KMS-11 (cell line): ENCODE measurements around the gene SYCE3.

Experiments
- H2AFZ ChIP-seq: fragments of 200-600 bp; sonication (generic); 2 replicates; pipeline ENCODE4 v1.6.1; 2016; ENCODE audit warnings: antibody characterized with exemption, mixed run types, low read depth
- H3K27ac ChIP-seq: fragments of 200-600 bp; sonication (generic); 2 replicates; pipeline ENCODE4 v1.6.1; 2016; ENCODE audit warnings: mild to moderate bottlenecking, mixed run types
- H3K27me3 ChIP-seq: fragments of 200-600 bp; sonication (generic); 2 replicates; pipeline ENCODE4 v1.6.1; 2017; ENCODE audit warnings: mild to moderate bottlenecking, low read depth, mixed run types, moderate library complexity; ENCODE audit not compliant: insufficient read depth
- H3K36me3 ChIP-seq: fragments of 200-600 bp; sonication (generic); 2 replicates; pipeline ENCODE4 v1.6.1; 2017; ENCODE audit warnings: mild to moderate bottlenecking, mixed run types; ENCODE audit not compliant: insufficient read depth
- H3K4me1 ChIP-seq: fragments of 200-600 bp; sonication (generic); 2 replicates; pipeline ENCODE4 v1.6.1; 2016; ENCODE audit warnings: mild to moderate bottlenecking, low read depth, mixed run types; ENCODE audit not compliant: poor library complexity, severe bottlenecking
- H3K4me2 ChIP-seq: fragments of 200-600 bp; sonication (generic); 2 replicates; pipeline ENCODE4 v1.7.0; 2016; ENCODE audit warnings: mild to moderate bottlenecking, mixed run types
- H3K4me3 ChIP-seq: fragments of 200-600 bp; sonication (generic); IDR thresholded peaks from 2 replicates; pipeline ENCODE4 v1.6.1; 2017; ENCODE audit warnings: low read depth, low read length, mixed read lengths; ENCODE audit not compliant: insufficient read depth
- H3K79me2 ChIP-seq: fragments of 200-600 bp; sonication (generic); 2 replicates; pipeline ENCODE4 v1.6.1; 2016; ENCODE audit warnings: low read depth, mixed run types; ENCODE audit not compliant: insufficient read depth
- H3K9ac ChIP-seq: fragments of 200-600 bp; sonication (generic); 2 replicates; pipeline ENCODE4 v1.6.1; 2016; ENCODE audit warnings: mild to moderate bottlenecking, mixed run types
- H4K20me1 ChIP-seq: fragments of 200-600 bp; sonication (generic); 2 replicates; pipeline ENCODE4 v1.6.1; 2016; ENCODE audit warnings: mild to moderate bottlenecking, mixed run types; ENCODE audit not compliant: insufficient read depth
- TF ChIP-seq, protein P1 (sequence below): fragments of 200-600 bp; sonication (generic); conservative IDR thresholded peaks from 2 replicates; pipeline ENCODE4 v1.6.1; 2017; ENCODE audit warnings: low read depth, mild to moderate bottlenecking, antibody characterized with exemption, low read length, moderate library complexity, mixed read lengths

Gene SYCE3

DNA sequence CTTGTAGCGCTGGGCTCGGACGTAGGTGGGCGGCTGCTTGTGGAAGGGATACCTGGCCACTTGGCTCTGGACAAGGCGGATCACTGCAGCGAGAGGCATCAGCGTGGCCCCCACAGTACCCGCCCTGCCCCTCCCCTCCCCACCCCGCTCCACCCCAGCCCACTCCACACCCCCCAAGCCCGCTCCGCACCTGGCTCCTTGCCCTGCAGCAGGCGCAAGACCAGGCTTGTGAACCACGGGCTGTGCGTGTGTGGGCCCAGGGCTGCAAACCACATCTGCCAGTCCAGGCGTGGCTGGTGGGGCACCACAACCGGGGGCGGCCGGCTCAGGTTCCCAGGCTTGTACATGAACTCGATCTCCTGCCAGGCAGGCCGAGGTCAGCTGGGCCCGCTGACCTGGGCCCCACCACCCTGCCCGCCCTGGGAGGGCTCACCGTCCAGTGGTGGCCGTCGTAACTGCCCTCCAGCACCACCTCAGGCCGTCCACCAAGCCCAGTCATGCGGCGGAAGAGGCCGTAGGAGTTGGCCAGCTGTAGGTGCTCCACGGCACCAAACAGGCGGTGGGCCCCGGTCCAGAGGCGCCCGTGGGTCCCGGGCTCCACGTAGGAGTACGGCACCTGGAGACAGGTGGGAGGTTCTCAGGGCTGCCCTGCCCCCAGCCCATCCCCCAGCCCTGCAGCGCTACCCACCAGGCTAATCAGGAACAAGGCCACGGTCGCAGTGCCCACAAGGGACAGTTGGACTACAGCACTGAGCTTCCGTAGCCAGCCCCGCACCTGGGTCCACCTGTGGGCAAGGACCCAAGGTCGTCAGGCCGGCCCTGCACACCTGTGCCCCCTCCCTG is 58.1 kb downstream of the SYCE3 start:
- TF ChIP-seq, protein P1, sequence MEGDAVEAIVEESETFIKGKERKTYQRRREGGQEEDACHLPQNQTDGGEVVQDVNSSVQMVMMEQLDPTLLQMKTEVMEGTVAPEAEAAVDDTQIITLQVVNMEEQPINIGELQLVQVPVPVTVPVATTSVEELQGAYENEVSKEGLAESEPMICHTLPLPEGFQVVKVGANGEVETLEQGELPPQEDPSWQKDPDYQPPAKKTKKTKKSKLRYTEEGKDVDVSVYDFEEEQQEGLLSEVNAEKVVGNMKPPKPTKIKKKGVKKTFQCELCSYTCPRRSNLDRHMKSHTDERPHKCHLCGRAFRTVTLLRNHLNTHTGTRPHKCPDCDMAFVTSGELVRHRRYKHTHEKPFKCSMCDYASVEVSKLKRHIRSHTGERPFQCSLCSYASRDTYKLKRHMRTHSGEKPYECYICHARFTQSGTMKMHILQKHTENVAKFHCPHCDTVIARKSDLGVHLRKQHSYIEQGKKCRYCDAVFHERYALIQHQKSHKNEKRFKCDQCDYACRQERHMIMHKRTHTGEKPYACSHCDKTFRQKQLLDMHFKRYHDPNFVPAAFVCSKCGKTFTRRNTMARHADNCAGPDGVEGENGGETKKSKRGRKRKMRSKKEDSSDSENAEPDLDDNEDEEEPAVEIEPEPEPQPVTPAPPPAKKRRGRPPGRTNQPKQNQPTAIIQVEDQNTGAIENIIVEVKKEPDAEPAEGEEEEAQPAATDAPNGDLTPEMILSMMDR: no peak
- no peak overlapping the region for H3K27ac ChIP-seq
- H3K4me3 ChIP-seq: no peak overlapping the region
- peaks cover 21% of the 10 kb centered on the region for H3K79me2 ChIP-seq
- no peak overlapping the region for H3K4me2 ChIP-seq
- no peaks in the 10 kb centered on the region for H4K20me1 ChIP-seq
- H2AFZ ChIP-seq: no peak overlapping the region
- no peaks in the 10 kb centered on the region for H3K36me3 ChIP-seq
- H3K9ac ChIP-seq: no peak overlapping the region
- no peaks in the 10 kb centered on the region for H3K27me3 ChIP-seq
- peaks cover 6% of the 10 kb centered on the region for H3K4me1 ChIP-seq

DNA sequence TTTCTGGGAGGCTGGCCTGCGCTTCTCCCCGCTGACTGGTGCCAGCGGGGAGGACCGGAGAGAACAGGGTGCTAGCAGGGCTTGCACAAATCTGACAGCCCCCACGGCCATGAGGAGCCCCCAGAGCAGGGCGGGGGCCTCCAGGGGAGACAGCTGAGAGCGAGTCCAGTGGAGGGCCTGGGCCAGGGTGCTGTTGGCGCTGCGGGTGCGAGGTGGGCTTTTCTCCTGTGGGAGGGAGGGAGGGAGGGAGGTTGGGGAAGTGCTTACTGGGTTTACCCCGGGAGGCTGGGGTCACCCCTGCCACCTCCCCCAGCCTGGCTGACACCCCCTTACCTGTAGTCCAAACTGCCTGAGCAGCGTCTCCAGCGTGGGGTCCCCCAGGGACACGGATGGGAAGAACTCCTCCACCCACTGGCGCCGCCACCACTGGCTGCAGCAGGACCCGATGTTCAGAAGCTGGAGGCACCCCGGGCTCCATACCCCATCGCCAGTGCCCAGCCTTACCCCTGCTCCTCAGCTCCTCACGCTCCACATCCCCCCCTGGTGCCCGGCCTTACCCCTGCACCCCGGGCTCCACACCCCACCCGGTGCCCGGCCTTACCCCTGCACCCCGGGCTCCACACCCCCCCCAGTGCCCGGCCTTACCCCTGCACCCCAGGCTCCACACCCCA is 59.1 kb downstream of the SYCE3 start:
- Histone ChIP-seq H3K4me2 (no peak overlapping the region), H4K20me1 (no peaks in the 10 kb centered on the region), H3K4me3 (no peak overlapping the region), H3K27me3 (no peaks in the 10 kb centered on the region), H3K36me3 (no peaks in the 10 kb centered on the region), H3K79me2 (peaks cover 11% of the 10 kb centered on the region), H3K9ac (no peak overlapping the region), H2AFZ (no peak overlapping the region), H3K27ac (no peak overlapping the region), H3K4me1 (no peaks in the 10 kb centered on the region)
- TF ChIP-seq, protein P1: no peak

DNA sequence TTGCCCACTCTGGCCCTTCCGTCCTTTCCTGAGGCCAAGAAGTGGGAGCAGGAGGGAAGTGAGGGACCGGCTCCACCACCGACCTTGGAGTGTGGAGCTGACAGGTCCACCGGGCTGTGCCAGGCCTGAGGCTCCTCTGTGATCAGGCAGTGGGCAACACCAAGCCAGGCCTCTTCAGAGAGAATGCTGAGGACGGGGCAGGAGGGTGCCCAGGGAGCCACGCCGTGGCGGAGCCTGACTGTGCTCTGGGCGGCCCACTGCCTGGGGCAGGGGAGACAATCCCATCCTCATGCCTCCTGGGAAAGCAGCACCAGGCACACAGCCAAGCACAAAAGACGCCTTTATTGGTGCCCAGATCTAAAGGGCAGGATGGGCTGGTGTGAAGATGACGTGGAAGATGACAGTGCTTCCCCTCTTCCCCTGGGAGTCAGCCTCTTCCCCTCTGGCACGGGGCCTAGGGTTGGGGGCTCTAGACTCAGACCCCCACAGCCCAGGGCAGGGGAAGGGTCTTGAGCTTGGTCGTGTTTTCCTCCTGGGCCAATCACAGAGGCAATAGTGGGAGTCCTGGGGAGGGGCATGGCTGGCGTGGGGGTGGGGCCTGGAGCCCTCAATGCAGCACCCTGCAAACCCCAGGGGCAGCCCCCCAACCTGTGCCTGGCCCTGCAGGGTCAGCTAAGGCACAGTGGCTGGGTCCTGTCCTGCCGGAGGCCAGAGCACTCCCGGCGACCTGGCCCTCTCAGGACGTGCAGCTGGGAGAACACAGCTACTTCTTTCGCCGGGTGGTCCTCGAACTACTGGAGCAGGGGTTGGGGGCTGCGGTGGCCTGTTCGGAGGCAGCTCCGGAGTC is 59.9 kb downstream of the SYCE3 start:
- H3K79me2 ChIP-seq: peaks cover 9% of the 10 kb centered on the region; the same call in 1 of the 2 replicates
- no peak overlapping the region for H3K4me2 ChIP-seq
- H4K20me1 ChIP-seq: no peaks in the 10 kb centered on the region
- H3K36me3 ChIP-seq: no peaks in the 10 kb centered on the region
- no peaks in the 10 kb centered on the region for H3K27me3 ChIP-seq
- H3K9ac ChIP-seq: no peak overlapping the region
- no peak overlapping the region for H2AFZ ChIP-seq
- no peak overlapping the region for H3K4me3 ChIP-seq
- TF ChIP-seq, protein P1: no peak
- no peaks in the 10 kb centered on the region for H3K4me1 ChIP-seq
- H3K27ac ChIP-seq: no peak overlapping the region

DNA sequence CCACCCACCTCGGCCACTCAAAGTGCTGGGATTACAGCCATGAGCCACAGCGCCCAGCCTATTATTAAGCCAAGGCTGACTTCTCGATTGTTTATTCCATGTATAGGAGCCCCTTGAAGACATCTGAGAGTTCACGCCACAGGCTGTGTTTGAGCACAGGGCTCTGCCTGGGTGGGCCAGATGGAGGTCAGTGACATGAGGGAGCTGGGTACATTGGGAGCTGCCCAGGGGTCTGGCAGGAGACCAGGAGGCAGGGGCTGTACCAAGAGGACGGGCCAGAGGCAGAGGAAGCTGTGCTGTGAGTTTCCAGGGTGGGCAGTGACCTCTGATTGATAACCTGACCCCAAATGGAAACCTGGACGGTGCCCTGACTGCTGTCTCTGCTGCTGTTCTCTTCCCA is 60.6 kb downstream of the SYCE3 start:
- Histone ChIP-seq H3K79me2 (peaks cover 6% of the 10 kb centered on the region; the same call in 1 of the 2 replicates), H3K36me3 (no peaks in the 10 kb centered on the region), H4K20me1 (no peaks in the 10 kb centered on the region), H3K4me2 (no peak overlapping the region), H3K4me3 (no peak overlapping the region), H3K27me3 (no peaks in the 10 kb centered on the region), H3K4me1 (no peaks in the 10 kb centered on the region), H3K9ac (no peak overlapping the region), H3K27ac (no peak overlapping the region), H2AFZ (no peak overlapping the region)
- TF ChIP-seq, protein P1: no peak
